ENCODE measurements around the gene GRIN2A. TPM values are rescaled to one million over a fixed set of nuclear protein-coding genes. Genes with fewer than 3 reads are reported as not detected.

The GRIN2A gene
- total and polyA plus RNA-seq, 2 donors, result 0.25 to 1.1 TPM

GRCh38 chr16:10128397-10129258 lies 53.6 kb downstream of the GRIN2A start:
- Histone ChIP-seq H3K36me3 (ENCODE audit: control insufficient read depth in 2 of 2, insufficient read depth in 2 of 2, low read length in 1 of 2) (no peaks in the 10 kb centered on the region), H3K27ac (ENCODE audit: low read depth in 1 of 2, low read length in 1 of 2) (no peak overlapping the region), H3K4me3 (ENCODE audit: low read length in 2 of 2) (no peak overlapping the region), H3K9me3 (ENCODE audit: control insufficient read depth in 2 of 2, insufficient read depth in 1 of 2, low read length in 1 of 2) (no peaks in the 10 kb centered on the region), H3K27me3 (ENCODE audit: control insufficient read depth in 2 of 2, insufficient read depth in 1 of 2, low read length in 1 of 2) (no peaks in the 10 kb centered on the region), H3K4me1 (ENCODE audit: control insufficient read depth in 2 of 2, insufficient read depth in 2 of 2, low read length in 2 of 2) (no peaks in the 10 kb centered on the region)
- WGBS, result 90% methylated on average over 9 of the region's 9 CpGs
- no peak for DNase-seq (ENCODE audit: low read depth in 6 of 9, low spot score in 9 of 9)

DNA sequence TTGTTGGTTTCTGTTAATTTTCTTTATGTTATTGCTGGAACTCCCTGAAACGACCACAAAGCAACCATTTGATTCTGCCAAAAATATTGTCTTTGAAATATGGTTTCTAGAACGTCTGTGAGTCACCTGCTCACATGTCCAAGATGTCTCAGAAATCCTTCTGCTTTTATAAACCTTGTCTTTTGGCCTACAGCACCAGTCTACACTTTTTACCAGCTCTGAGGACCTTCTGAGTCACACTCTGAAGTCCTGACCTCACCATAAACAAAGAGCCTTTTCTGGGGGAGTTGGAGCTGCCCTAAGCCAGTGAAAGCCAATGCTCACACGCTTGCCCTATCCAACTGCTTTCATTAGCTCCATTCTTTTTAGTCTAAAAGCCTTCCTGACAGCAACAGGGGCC lies 55.5 kb downstream of the GRIN2A start:
- no peaks in the 10 kb centered on the region for H3K27me3 ChIP-seq (ENCODE audit: control insufficient read depth in 2 of 2, insufficient read depth in 1 of 2, low read length in 1 of 2)
- no peaks in the 10 kb centered on the region for H3K36me3 ChIP-seq (ENCODE audit: control insufficient read depth in 2 of 2, insufficient read depth in 2 of 2, low read length in 1 of 2)
- H3K4me1 ChIP-seq (ENCODE audit: control insufficient read depth in 2 of 2, insufficient read depth in 2 of 2, low read length in 2 of 2), result no peaks in the 10 kb centered on the region
- no peaks in the 10 kb centered on the region for H3K9me3 ChIP-seq (ENCODE audit: control insufficient read depth in 2 of 2, insufficient read depth in 1 of 2, low read length in 1 of 2)
- DNase-seq (ENCODE audit: low read depth in 6 of 9, low spot score in 9 of 9), result no peak
- no peak overlapping the region for H3K27ac ChIP-seq (ENCODE audit: low read depth in 1 of 2, low read length in 1 of 2)
- no peak overlapping the region for H3K4me3 ChIP-seq (ENCODE audit: low read length in 2 of 2)
- WGBS, result 70% methylated on average over 3 of the region's 3 CpGs

- DNase-seq (ENCODE audit: low read depth in 6 of 9, low spot score in 9 of 9), result no peak
- no peaks in the 10 kb centered on the region for H3K9me3 ChIP-seq (ENCODE audit: control insufficient read depth in 2 of 2, insufficient read depth in 1 of 2, low read length in 1 of 2)
- no peaks in the 10 kb centered on the region for H3K27me3 ChIP-seq (ENCODE audit: control insufficient read depth in 2 of 2, insufficient read depth in 1 of 2, low read length in 1 of 2)
- H3K4me1 ChIP-seq (ENCODE audit: control insufficient read depth in 2 of 2, insufficient read depth in 2 of 2, low read length in 2 of 2), result no peaks in the 10 kb centered on the region
- no peak overlapping the region for H3K27ac ChIP-seq (ENCODE audit: low read depth in 1 of 2, low read length in 1 of 2)
- H3K36me3 ChIP-seq (ENCODE audit: control insufficient read depth in 2 of 2, insufficient read depth in 2 of 2, low read length in 1 of 2), result no peaks in the 10 kb centered on the region
- 81% methylated on average over 5 of the region's 5 CpGs for WGBS
- H3K4me3 ChIP-seq (ENCODE audit: low read length in 2 of 2), result no peak overlapping the region
Observed at GRCh38 chr16:10123141-10123540, 59.1 kb downstream of the GRIN2A start.

GRCh38 chr16:10122546-10122945 lies 59.7 kb downstream of the GRIN2A start:
- Histone ChIP-seq H3K27ac (ENCODE audit: low read depth in 1 of 2, low read length in 1 of 2) (no peak overlapping the region), H3K36me3 (ENCODE audit: control insufficient read depth in 2 of 2, insufficient read depth in 2 of 2, low read length in 1 of 2) (no peaks in the 10 kb centered on the region), H3K4me1 (ENCODE audit: control insufficient read depth in 2 of 2, insufficient read depth in 2 of 2, low read length in 2 of 2) (no peaks in the 10 kb centered on the region), H3K4me3 (ENCODE audit: low read length in 2 of 2) (no peak overlapping the region), H3K27me3 (ENCODE audit: control insufficient read depth in 2 of 2, insufficient read depth in 1 of 2, low read length in 1 of 2) (no peaks in the 10 kb centered on the region), H3K9me3 (ENCODE audit: control insufficient read depth in 2 of 2, insufficient read depth in 1 of 2, low read length in 1 of 2) (no peaks in the 10 kb centered on the region)
- 12% methylated on average over 6 of the region's 6 CpGs for WGBS
- no peak for DNase-seq (ENCODE audit: low read depth in 6 of 9, low spot score in 9 of 9)

GRCh38 chr16:10121897-10122425 lies 60.3 kb downstream of the GRIN2A start:
- 42% methylated on average over 5 of the region's 5 CpGs for WGBS
- H3K4me1 ChIP-seq (ENCODE audit: control insufficient read depth in 2 of 2, insufficient read depth in 2 of 2, low read length in 2 of 2), result no peaks in the 10 kb centered on the region
- H3K9me3 ChIP-seq (ENCODE audit: control insufficient read depth in 2 of 2, insufficient read depth in 1 of 2, low read length in 1 of 2), result no peaks in the 10 kb centered on the region
- H3K4me3 ChIP-seq (ENCODE audit: low read length in 2 of 2), result no peak overlapping the region
- no peak overlapping the region for H3K27ac ChIP-seq (ENCODE audit: low read depth in 1 of 2, low read length in 1 of 2)
- H3K27me3 ChIP-seq (ENCODE audit: control insufficient read depth in 2 of 2, insufficient read depth in 1 of 2, low read length in 1 of 2), result no peaks in the 10 kb centered on the region
- DNase-seq (ENCODE audit: low read depth in 6 of 9, low spot score in 9 of 9), result no peak
- no peaks in the 10 kb centered on the region for H3K36me3 ChIP-seq (ENCODE audit: control insufficient read depth in 2 of 2, insufficient read depth in 2 of 2, low read length in 1 of 2)

DNA sequence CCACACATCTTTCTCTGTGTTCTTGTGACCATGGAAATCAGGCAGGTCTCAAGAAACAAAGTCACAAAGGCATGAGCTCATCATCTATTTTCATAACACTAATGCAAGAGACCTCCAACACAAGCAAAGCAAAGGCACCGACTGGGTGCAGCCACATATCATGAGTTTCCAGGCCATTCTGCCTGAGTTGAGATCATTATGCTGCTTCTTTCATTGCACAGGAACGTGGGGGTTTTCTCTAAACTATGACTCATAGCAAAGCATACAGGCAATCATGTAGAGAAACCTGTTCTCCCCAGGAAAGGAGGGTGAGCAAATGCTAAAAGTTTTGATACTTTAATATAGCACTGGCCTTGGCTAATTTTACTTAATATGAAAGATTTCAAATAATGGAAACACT lies 60.7 kb downstream of the GRIN2A start:
- Histone ChIP-seq H3K9me3 (ENCODE audit: control insufficient read depth in 2 of 2, insufficient read depth in 1 of 2, low read length in 1 of 2) (no peaks in the 10 kb centered on the region), H3K4me3 (ENCODE audit: low read length in 2 of 2) (no peak overlapping the region), H3K27me3 (ENCODE audit: control insufficient read depth in 2 of 2, insufficient read depth in 1 of 2, low read length in 1 of 2) (no peaks in the 10 kb centered on the region), H3K27ac (ENCODE audit: low read depth in 1 of 2, low read length in 1 of 2) (no peak overlapping the region), H3K4me1 (ENCODE audit: control insufficient read depth in 2 of 2, insufficient read depth in 2 of 2, low read length in 2 of 2) (no peaks in the 10 kb centered on the region), H3K36me3 (ENCODE audit: control insufficient read depth in 2 of 2, insufficient read depth in 2 of 2, low read length in 1 of 2) (no peaks in the 10 kb centered on the region)
- 45% methylated on average over 2 of the region's 2 CpGs for WGBS
- no peak for DNase-seq (ENCODE audit: low read depth in 6 of 9, low spot score in 9 of 9)

DNA sequence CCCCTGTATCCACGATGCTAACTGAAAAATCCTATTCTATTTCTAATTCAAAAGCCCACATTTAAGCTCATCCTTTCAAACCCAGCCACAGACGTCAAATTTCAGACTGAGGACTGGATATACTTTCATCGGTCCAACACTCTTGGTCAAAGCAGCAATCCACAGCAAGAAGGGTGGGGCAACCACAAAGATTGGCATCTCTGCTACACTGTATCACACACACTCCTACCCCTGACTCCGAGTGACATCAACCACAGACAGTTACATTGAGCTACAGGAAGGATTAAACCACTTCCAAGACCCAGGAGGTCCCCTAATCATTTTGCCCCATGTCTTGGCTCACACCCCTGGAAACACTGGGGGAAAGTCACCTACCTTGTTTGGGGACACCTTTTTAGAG lies 61.3 kb downstream of the GRIN2A start:
- no peaks in the 10 kb centered on the region for H3K36me3 ChIP-seq (ENCODE audit: control insufficient read depth in 2 of 2, insufficient read depth in 2 of 2, low read length in 1 of 2)
- 87% methylated on average over 4 of the region's 4 CpGs for WGBS
- DNase-seq (ENCODE audit: low read depth in 6 of 9, low spot score in 9 of 9), result no peak
- no peak overlapping the region for H3K27ac ChIP-seq (ENCODE audit: low read depth in 1 of 2, low read length in 1 of 2)
- no peaks in the 10 kb centered on the region for H3K9me3 ChIP-seq (ENCODE audit: control insufficient read depth in 2 of 2, insufficient read depth in 1 of 2, low read length in 1 of 2)
- H3K4me3 ChIP-seq (ENCODE audit: low read length in 2 of 2), result no peak overlapping the region
- H3K27me3 ChIP-seq (ENCODE audit: control insufficient read depth in 2 of 2, insufficient read depth in 1 of 2, low read length in 1 of 2), result no peaks in the 10 kb centered on the region
- H3K4me1 ChIP-seq (ENCODE audit: control insufficient read depth in 2 of 2, insufficient read depth in 2 of 2, low read length in 2 of 2), result no peaks in the 10 kb centered on the region

GRCh38 chr16:10114409-10114808 lies 67.8 kb downstream of the GRIN2A start:
- H3K4me3 ChIP-seq (ENCODE audit: low read length in 2 of 2), result no peak overlapping the region
- no peak for DNase-seq (ENCODE audit: low read depth in 6 of 9, low spot score in 9 of 9)
- H3K27ac ChIP-seq (ENCODE audit: low read depth in 1 of 2, low read length in 1 of 2), result no peak overlapping the region
- 79% methylated on average over 4 of the region's 4 CpGs for WGBS
- H3K9me3 ChIP-seq (ENCODE audit: control insufficient read depth in 2 of 2, insufficient read depth in 1 of 2, low read length in 1 of 2), result peaks cover 0 to 2% of the 10 kb centered on the region in 2 donors
- H3K36me3 ChIP-seq (ENCODE audit: control insufficient read depth in 2 of 2, insufficient read depth in 2 of 2, low read length in 1 of 2), result no peaks in the 10 kb centered on the region
- H3K4me1 ChIP-seq (ENCODE audit: control insufficient read depth in 2 of 2, insufficient read depth in 2 of 2, low read length in 2 of 2), result no peaks in the 10 kb centered on the region
- H3K27me3 ChIP-seq (ENCODE audit: control insufficient read depth in 2 of 2, insufficient read depth in 1 of 2, low read length in 1 of 2), result no peaks in the 10 kb centered on the region

GRCh38 chr16:10113248-10113647 lies 69.0 kb downstream of the GRIN2A start:
- WGBS, result 80% methylated on average over 7 of the region's 7 CpGs
- Histone ChIP-seq H3K27ac (ENCODE audit: low read depth in 1 of 2, low read length in 1 of 2) (no peak overlapping the region), H3K4me3 (ENCODE audit: low read length in 2 of 2) (no peak overlapping the region), H3K27me3 (ENCODE audit: control insufficient read depth in 2 of 2, insufficient read depth in 1 of 2, low read length in 1 of 2) (no peaks in the 10 kb centered on the region), H3K9me3 (ENCODE audit: control insufficient read depth in 2 of 2, insufficient read depth in 1 of 2, low read length in 1 of 2) (peaks cover 0 to 2% of the 10 kb centered on the region in 2 donors), H3K4me1 (ENCODE audit: control insufficient read depth in 2 of 2, insufficient read depth in 2 of 2, low read length in 2 of 2) (no peaks in the 10 kb centered on the region), H3K36me3 (ENCODE audit: control insufficient read depth in 2 of 2, insufficient read depth in 2 of 2, low read length in 1 of 2) (no peaks in the 10 kb centered on the region)
- DNase-seq (ENCODE audit: low read depth in 6 of 9, low spot score in 9 of 9), result no peak

All from thymus (tissue), 11 donors.